Left ventricle myocardium inferior (tissue), 1 donor: ENCODE data around the gene CADM3. TPM values are rescaled to one million over a fixed set of nuclear protein-coding genes. Genes with fewer than 3 reads are reported as not detected.

Source experiments
- DNase-seq: peaks from one replicate; pipeline ENCODE4 v3.0.0-alpha.2; 2020
- H3K27ac ChIP-seq: fragments of 200-600 bp; replicated peaks from 2 replicates; pipeline ENCODE4 v1.8.0; 2021
- H3K27me3 ChIP-seq: fragments of 200-600 bp; 2 replicates; pipeline ENCODE4 v1.8.0; 2021; ENCODE audit warnings: low read depth
- H3K36me3 ChIP-seq: fragments of 200-600 bp; 2 replicates; pipeline ENCODE4 v1.8.0; 2021
- H3K4me1 ChIP-seq: fragments of 200-600 bp; 2 replicates; pipeline ENCODE4 v1.8.0; 2021
- H3K4me3 ChIP-seq: fragments of 200-600 bp; 2 replicates; pipeline ENCODE4 v1.8.0; 2021; ENCODE audit warnings: mild to moderate bottlenecking, moderate library complexity
- H3K9me3 ChIP-seq: fragments of 200-600 bp; replicated peaks from 2 replicates; pipeline ENCODE4 v1.8.0; 2021
- intact Hi-C: fragments of 100-400 bp; cut with micrococcal nuclease; formaldehyde crosslinking; loops from one replicate; pipeline ENCODE4 v1.11.0; 2022
- total RNA-seq: library from RNA; stranded (reverse); fragmentation: NEBNext Ultra II Directional; extraction: Animal tissue kit (Norgen Biotek cat#: 25700); gene quantifications from one replicate; pipeline ENCODE4 v1.2.1, GENCODE V29; 2021
- TF ChIP-seq, protein P1 (sequence below): fragments of 200-600 bp; IDR thresholded peaks from 2 replicates; pipeline ENCODE4 v1.8.0; 2021; ENCODE audit warnings: antibody characterized with exemption, mild to moderate bottlenecking, borderline replicate concordance
- donor health status: DM: no; HTN: yes; CAD: no; lungs with severe emphysema.

Gene CADM3
- total RNA-seq, 1 donor from 2014 or later: 3.7 TPM

DNA sequence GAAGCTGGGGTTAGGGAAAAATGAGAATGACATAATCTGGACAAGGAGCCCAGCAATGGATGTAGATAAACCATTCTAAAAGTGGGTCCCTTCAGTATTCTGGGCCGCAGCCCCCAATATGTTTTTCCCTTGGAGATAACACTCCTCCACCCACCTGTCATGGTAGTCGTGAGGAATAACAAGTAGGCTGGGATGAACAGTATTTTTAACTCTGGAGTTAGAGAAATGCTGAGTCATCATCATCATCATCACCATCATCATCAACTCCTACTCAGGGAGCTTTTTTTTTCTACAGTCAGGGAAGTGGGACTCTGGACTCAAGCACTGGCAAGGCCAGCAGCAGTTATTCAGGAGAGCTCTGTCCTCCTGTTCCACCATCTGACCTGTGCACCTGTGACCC, 12.8 kb downstream of the CADM3 start:
- TF ChIP-seq, protein P1, sequence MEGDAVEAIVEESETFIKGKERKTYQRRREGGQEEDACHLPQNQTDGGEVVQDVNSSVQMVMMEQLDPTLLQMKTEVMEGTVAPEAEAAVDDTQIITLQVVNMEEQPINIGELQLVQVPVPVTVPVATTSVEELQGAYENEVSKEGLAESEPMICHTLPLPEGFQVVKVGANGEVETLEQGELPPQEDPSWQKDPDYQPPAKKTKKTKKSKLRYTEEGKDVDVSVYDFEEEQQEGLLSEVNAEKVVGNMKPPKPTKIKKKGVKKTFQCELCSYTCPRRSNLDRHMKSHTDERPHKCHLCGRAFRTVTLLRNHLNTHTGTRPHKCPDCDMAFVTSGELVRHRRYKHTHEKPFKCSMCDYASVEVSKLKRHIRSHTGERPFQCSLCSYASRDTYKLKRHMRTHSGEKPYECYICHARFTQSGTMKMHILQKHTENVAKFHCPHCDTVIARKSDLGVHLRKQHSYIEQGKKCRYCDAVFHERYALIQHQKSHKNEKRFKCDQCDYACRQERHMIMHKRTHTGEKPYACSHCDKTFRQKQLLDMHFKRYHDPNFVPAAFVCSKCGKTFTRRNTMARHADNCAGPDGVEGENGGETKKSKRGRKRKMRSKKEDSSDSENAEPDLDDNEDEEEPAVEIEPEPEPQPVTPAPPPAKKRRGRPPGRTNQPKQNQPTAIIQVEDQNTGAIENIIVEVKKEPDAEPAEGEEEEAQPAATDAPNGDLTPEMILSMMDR: no peak
- intact Hi-C loops: no loop called here
- no peak for DNase-seq

GRCh38 chr1:159185121-159185520, 13.7 kb downstream of the CADM3 start:
- no peaks in the 10 kb centered on the region for H3K9me3 ChIP-seq
- no peaks in the 10 kb centered on the region for H3K36me3 ChIP-seq
- DNase-seq: no peak
- no peak overlapping the region for H3K4me3 ChIP-seq
- intact Hi-C loops: no loop called here
- H3K27me3 ChIP-seq: peaks cover 89% of the 10 kb centered on the region
- H3K4me1 ChIP-seq: peaks cover 16% of the 10 kb centered on the region
- no peak overlapping the region for H3K27ac ChIP-seq
- TF ChIP-seq, protein P1: no peak

More for the DNA sequence above, 12.8 kb downstream of the CADM3 start:
- Histone ChIP-seq H3K9me3 (no peaks in the 10 kb centered on the region), H3K4me3 (no peak overlapping the region), H3K27ac (no peak overlapping the region), H3K4me1 (peaks cover 16% of the 10 kb centered on the region), H3K27me3 (peaks cover 86% of the 10 kb centered on the region), H3K36me3 (no peaks in the 10 kb centered on the region)

DNA sequence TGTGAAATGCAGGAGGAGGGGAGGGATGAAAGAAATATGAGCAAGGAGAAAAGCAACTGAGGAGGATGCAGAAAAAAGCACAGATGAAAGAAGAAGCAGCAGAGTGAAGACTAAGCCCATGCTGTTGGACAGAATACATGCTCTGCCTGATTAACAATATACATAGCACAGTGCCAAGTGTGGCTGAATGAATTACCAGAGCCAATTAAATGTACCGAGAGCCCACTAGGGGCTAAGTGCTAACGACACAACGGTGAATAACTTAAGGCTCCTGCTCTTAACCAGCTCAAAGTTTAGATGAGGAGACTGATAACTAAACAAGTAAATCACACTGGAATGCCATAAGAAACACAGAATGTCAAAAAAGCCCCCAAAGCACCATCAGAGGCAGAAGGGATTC, 15.6 kb downstream of the CADM3 start:
- DNase-seq: no peak
- TF ChIP-seq, protein P1: no peak
- intact Hi-C loops: no loop called here
- Histone ChIP-seq H3K36me3 (no peaks in the 10 kb centered on the region), H3K9me3 (no peaks in the 10 kb centered on the region), H3K27me3 (peaks cover 91% of the 10 kb centered on the region), H3K4me1 (peaks cover 16% of the 10 kb centered on the region), H3K4me3 (no peak overlapping the region), H3K27ac (no peak overlapping the region)

GRCh38 chr1:159187647-159188374, 16.4 kb downstream of the CADM3 start:
- no peak overlapping the region for H3K27ac ChIP-seq
- H3K27me3 ChIP-seq: peaks cover 87% of the 10 kb centered on the region
- peak overlapping the region; percentile 48 for H3K4me3 ChIP-seq
- TF ChIP-seq, protein P1: no peak
- no peak for DNase-seq
- H3K9me3 ChIP-seq: no peaks in the 10 kb centered on the region
- H3K36me3 ChIP-seq: no peaks in the 10 kb centered on the region
- H3K4me1 ChIP-seq: peaks cover 16% of the 10 kb centered on the region
- intact Hi-C loops: no loop called here

DNA sequence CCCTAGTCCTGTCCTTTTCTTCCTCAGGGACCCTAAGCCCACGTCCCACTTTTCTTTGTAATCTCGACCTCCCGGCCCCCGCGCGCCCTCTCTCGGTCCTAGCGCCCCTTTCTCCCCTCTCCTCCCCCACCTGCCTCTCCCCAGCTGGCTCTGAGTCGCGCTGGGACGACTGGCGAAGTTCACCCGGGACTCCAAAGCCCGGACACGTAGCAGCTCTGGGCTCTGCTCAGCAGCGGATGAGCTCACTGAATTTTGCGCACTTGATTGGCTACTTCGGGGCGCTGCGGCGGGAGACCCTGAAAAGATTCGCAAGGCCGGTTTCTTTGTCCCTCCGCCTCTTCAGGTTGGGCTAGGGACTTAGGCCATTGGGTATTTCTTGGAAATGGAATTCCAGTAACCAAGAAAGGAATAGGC, 17.0 kb downstream of the CADM3 start:
- Histone ChIP-seq H3K27me3 (peaks cover 86% of the 10 kb centered on the region), H3K4me1 (peaks cover 16% of the 10 kb centered on the region), H3K9me3 (no peaks in the 10 kb centered on the region), H3K4me3 (peak overlapping the region; percentile 48), H3K36me3 (no peaks in the 10 kb centered on the region), H3K27ac (no peak overlapping the region)
- peak; percentile 60 for DNase-seq
- TF ChIP-seq, protein P1: no peak
- intact Hi-C loops: no loop called here
